Measurements from ENCODE around the gene LHPP.

GRCh38 chr10:124511205-124512039 lies 49.8 kb downstream of the LHPP start:
- TF ChIP-seq CTCF (IDR thresholded peaks at IDR 0.05) (no peak), POLR2A (IDR thresholded peaks at IDR 0.05) (no peak)

Data from heart left ventricle (tissue), 13 donors.